ENCODE measurements around the gene HNRNPA1. TPM values are rescaled to one million over a fixed set of nuclear protein-coding genes. Genes with fewer than 3 reads are reported as not detected.

HNRNPA1 gene
- total and polyA plus RNA-seq, 9 of the 15 experiments (the other 6 are each of a cell fraction or from before 2014, with no cell fraction given) = 1,166 to 2,703 (median 1,815) TPM

GRCh38 chr12:54328595-54329337 is 48.2 kb downstream of the HNRNPA1 start:
- intact Hi-C loops (cut with micrococcal nuclease) (loop anchor here (5.0 kb wide), 1 partner anchor 34 kb away; the partner anchor contains the start of gene GPR84), in situ Hi-C loops (cut with MboI) (loop anchor here (5.0 kb wide), 1 partner anchor 36 kb away; no protein-coding TSS in a partner anchor)
- no peak overlapping the region for H2AFZ ChIP-seq (ENCODE audit: low read depth, low read length)
- H3K9me1 ChIP-seq (ENCODE audit: control insufficient read depth, insufficient read depth, low read length) = no peaks in the 10 kb centered on the region
- peak overlapping the region; percentile 46; the same call in 1 of the 3 replicates for H3K27ac ChIP-seq (ENCODE audit: extremely low read depth, low read depth, low read length)
- no peaks in the 10 kb centered on the region for H3K9me3 ChIP-seq (replicated peaks; ENCODE audit: control insufficient read depth, insufficient read depth, low read depth, low read length)
- no peak overlapping the region for H3K4me3 ChIP-seq
- peaks cover 37 to 38% of the 10 kb centered on the region in 2 experiments; a peak in 4 of 5 replicates for H3K4me1 ChIP-seq (replicated peaks in 1 of 2; ENCODE audit: control insufficient read depth in 2 of 2, insufficient read depth in 2 of 2, low read length in 2 of 2)
- H3K4me2 ChIP-seq (ENCODE audit: insufficient read depth, low read length) = peak overlapping the region; percentile 40
- CTCF ChIA-PET (ENCODE audit: low intra/inter-chr PET ratio) = no interaction called here
- no peaks in the 10 kb centered on the region for H3K27me3 ChIP-seq (ENCODE audit: control insufficient read depth in 2 of 2, insufficient read depth in 2 of 2, low read length in 2 of 2)
- ATAC-seq (no peak), DNase-seq (ENCODE audit: extremely low read depth in 1 of 4, low spot score in 3 of 4) (no peak), FAIRE-seq (peak; percentile 26)
- TF ChIP-seq HMBOX1 (IDR thresholded peaks at IDR 0.05) (0 out of 2 replicates have a peak, but pooled peaks have one; percentile 49), NR2C2 (CRISPR knock-in tag; IDR thresholded peaks at IDR 0.05) (no peak), NR2C2 (tag; IDR thresholded peaks at IDR 0.05) (peak; percentile 67), KDM1A (IDR thresholded peaks at IDR 0.05) (peak in 1 of 2 experiments; percentile 17; a peak in 1 of 4 replicates), TRIM24 (IDR thresholded peaks at IDR 0.05) (no peak), HDAC2 (IDR thresholded peaks at IDR 0.05) (0 out of 2 replicates have a peak, but pooled peaks have one; percentile 4), XRCC4 (IDR thresholded peaks at IDR 0.05; ENCODE audit: extremely low read depth, insufficient read depth, insufficient read length) (no peak), RBFOX2 (IDR thresholded peaks at IDR 0.05; ENCODE audit: low read depth, low read length) (0 out of 2 replicates have a peak, but pooled peaks have one; percentile 14), FOXA1 (IDR thresholded peaks at IDR 0.05; ENCODE audit: borderline replicate concordance) (no peak), ZNF780A (CRISPR knock-in tag; IDR thresholded peaks at IDR 0.05) (no peak), IRF1 (CRISPR knock-in tag; IDR thresholded peaks at IDR 0.05; ENCODE audit: borderline replicate concordance) (no peak), NR2C1 (IDR thresholded peaks at IDR 0.05) (0 out of 2 replicates have a peak, but pooled peaks have one; percentile 9), NR2C1 (tag; IDR thresholded peaks at IDR 0.05) (no peak), ZNF253 (CRISPR knock-in tag; conservative IDR thresholded peaks at IDR 0.05) (no peak), ELF1 (tag; IDR thresholded peaks at IDR 0.05) (0 out of 2 replicates have a peak, but pooled peaks have one; percentile 15), ZNF699 (CRISPR knock-in tag; IDR thresholded peaks at IDR 0.05; ENCODE audit: insufficient replicate concordance) (no peak)
- peak overlapping the region in 1 of 2 experiments; percentile 17; a peak in 2 of 4 replicates for H3K9ac ChIP-seq (ENCODE audit: insufficient read depth in 1 of 2, low read depth in 2 of 2, low read length in 2 of 2)
- POLR2A ChIA-PET = interaction anchor here (0.6 to 6.5 kb wide), 10 partner anchors 9 to 343 kb away, joined by 3 to 71 read pairs (median 4); partner anchors contain the start of genes CBX5 and HNRNPA1
- H4K20me1 ChIP-seq (replicated peaks; ENCODE audit: control insufficient read depth, insufficient read depth, low read length) = no peaks in the 10 kb centered on the region; the same call in 1 of the 2 replicates
- peaks cover 91% of the 10 kb centered on the region for H3K79me2 ChIP-seq (ENCODE audit: control insufficient read depth, insufficient read depth, low read length)
- peaks cover 37% of the 10 kb centered on the region for H3K36me3 ChIP-seq (ENCODE audit: control insufficient read depth, insufficient read depth, low read length)
- no TSS peak for BruUV-seq (replicated peaks)
- WGBS (ENCODE audit: insufficient coverage, low coverage, missing lambda C conversion rate) = 55% methylated on average over 6 of the region's 6 CpGs

Data from K562 (cell line).